HEK293 (cell line): ENCODE data around the gene PER1.

ENCODE experiments used
- CTCF ChIA-PET: fragments of 350-600 bp; formaldehyde crosslinking; extraction: SDS; loops from one replicate; lab custom pipeline; 2021; ENCODE audit warnings: antibody characterized with exemption; lab: Yijun Ruan, JAX
- POLR2A ChIA-PET: fragments of 300-600 bp; formaldehyde crosslinking; extraction: SDS; loops from one replicate; lab custom pipeline; 2020; ENCODE audit warnings: antibody characterized with exemption, inconsistent platforms; lab: Yijun Ruan, JAX
- H3K27ac ChIP-seq: fragments of 200-500 bp; sonication (Bioruptor generic); 2 replicates; pipeline ENCODE4 v1.5.1; 2014; ENCODE audit warnings: low read depth, low read length, control low read depth, inconsistent platforms; ENCODE audit errors: extremely low read depth
- H3K36me3 ChIP-seq, 2 experiments: fragments of 200-500 bp in 1 of 2; sonication (Bioruptor generic) in 1 of 2; 1 replicate in 1 of 2; 2 replicates in 1 of 2; pipeline ENCODE4 v1.5.1; 2014 to 2017; ENCODE audit warnings: inconsistent platforms in 2 of 2, low read length in 2 of 2; ENCODE audit not compliant: control insufficient read depth in 2 of 2, insufficient read depth in 1 of 2
- H3K4me1 ChIP-seq: fragments of 200-500 bp; sonication (Bioruptor generic); 2 replicates; pipeline ENCODE4 v1.5.1; 2014; ENCODE audit warnings: mild to moderate bottlenecking, low read length, inconsistent platforms; ENCODE audit not compliant: control insufficient read depth, insufficient read depth
- H3K4me3 ChIP-seq: 2 replicates; pipeline ENCODE4 v1.5.1; 2011; ENCODE audit warnings: low read depth, mild to moderate bottlenecking, control low read depth, low read length, moderate library complexity
- H3K9me3 ChIP-seq: fragments of 200-500 bp; sonication (Bioruptor generic); 2 replicates; pipeline ENCODE4 v1.5.1; 2014; ENCODE audit warnings: low read depth, low read length, inconsistent platforms; ENCODE audit not compliant: control insufficient read depth, insufficient read depth
- EGR2 ChIP-seq: fragments of 450-650 bp; formaldehyde crosslinking; IDR thresholded peaks from 2 replicates; pipeline ENCODE4 v1.5.1; 2016; ENCODE audit warnings: low read depth, missing biosample characterization, missing genetic modification characterization
- GLI4 ChIP-seq: fragments of 450-650 bp; formaldehyde crosslinking; IDR thresholded peaks from 2 replicates; pipeline ENCODE4 v1.5.1; 2016; ENCODE audit warnings: missing biosample characterization, missing genetic modification characterization
- PRDM4 ChIP-seq: fragments of 450-650 bp; formaldehyde crosslinking; IDR thresholded peaks from 2 replicates; pipeline ENCODE4 v1.5.1; 2017; ENCODE audit warnings: missing biosample characterization, missing genetic modification characterization
- ZBTB7A ChIP-seq: fragments of 450-650 bp; formaldehyde crosslinking; IDR thresholded peaks from 2 replicates; pipeline ENCODE4 v1.5.1; 2016; ENCODE audit warnings: low read depth, missing biosample characterization, missing genetic modification characterization
- ZNF138 ChIP-seq: fragments of 450-650 bp; formaldehyde crosslinking; IDR thresholded peaks from 2 replicates; pipeline ENCODE4 v1.5.1; 2016; ENCODE audit warnings: missing biosample characterization, missing genetic modification characterization, borderline replicate concordance
- ZNF157 ChIP-seq: fragments of 450-650 bp; formaldehyde crosslinking; IDR thresholded peaks from 2 replicates; pipeline ENCODE4 v1.5.1; 2016; ENCODE audit warnings: missing biosample characterization, missing genetic modification characterization
- ZNF223 ChIP-seq: fragments of 450-650 bp; formaldehyde crosslinking; IDR thresholded peaks from 2 replicates; pipeline ENCODE4 v1.5.1; 2016; ENCODE audit warnings: missing biosample characterization, missing genetic modification characterization
- ZNF274 ChIP-seq, 2 experiments: fragments of 200-500 bp in 1 of 2; fragments of 450-650 bp in 1 of 2; sonication (Bioruptor generic) in 1 of 2; formaldehyde crosslinking in 1 of 2; IDR thresholded peaks; 2 replicates each; pipeline versions ENCODE4 v1.5.1 to v1.6.1; 2014 to 2016; ENCODE audit warnings: borderline replicate concordance in 1 of 2, inconsistent platforms in 1 of 2, low read length in 1 of 2, missing biosample characterization in 1 of 2, missing genetic modification characterization in 1 of 2
- ZNF324 ChIP-seq: fragments of 450-650 bp; formaldehyde crosslinking; IDR thresholded peaks from 2 replicates; pipeline ENCODE4 v1.5.1; 2016; ENCODE audit warnings: missing biosample characterization, missing genetic modification characterization
- ZNF391 ChIP-seq: fragments of 450-650 bp; formaldehyde crosslinking; IDR thresholded peaks from 2 replicates; pipeline ENCODE4 v1.5.1; 2016; ENCODE audit warnings: low read depth, missing biosample characterization, missing genetic modification characterization, borderline replicate concordance
- ZNF530 ChIP-seq: fragments of 450-650 bp; formaldehyde crosslinking; IDR thresholded peaks from 2 replicates; pipeline ENCODE4 v1.5.1; 2016; ENCODE audit warnings: low read depth, missing biosample characterization, missing genetic modification characterization
- ZNF629 ChIP-seq: fragments of 450-650 bp; formaldehyde crosslinking; IDR thresholded peaks from 2 replicates; pipeline ENCODE4 v1.5.1; 2017; ENCODE audit warnings: missing biosample characterization, missing genetic modification characterization
- ZNF658 ChIP-seq: fragments of 450-650 bp; formaldehyde crosslinking; IDR thresholded peaks from 2 replicates; pipeline ENCODE4; 2016; ENCODE audit warnings: missing biosample characterization, missing genetic modification characterization
- ZNF664 ChIP-seq: fragments of 450-650 bp; formaldehyde crosslinking; IDR thresholded peaks from 2 replicates; pipeline ENCODE4 v1.5.1; 2016; ENCODE audit warnings: missing biosample characterization, missing genetic modification characterization
- ZNF776 ChIP-seq: fragments of 450-650 bp; formaldehyde crosslinking; IDR thresholded peaks from 2 replicates; pipeline ENCODE4 v1.5.0; 2017; ENCODE audit warnings: missing biosample characterization, missing genetic modification characterization, borderline replicate concordance
- TF ChIP-seq, protein P1 (sequence below): fragments of 450-650 bp; formaldehyde crosslinking; IDR thresholded peaks from 2 replicates; pipeline ENCODE4 v1.5.1; 2016; ENCODE audit warnings: missing biosample characterization, missing genetic modification characterization
- TF ChIP-seq, protein P2 (sequence below): fragments of 450-650 bp; formaldehyde crosslinking; IDR thresholded peaks from 2 replicates; pipeline ENCODE4 v1.5.0; 2017; ENCODE audit warnings: missing biosample characterization, missing genetic modification characterization, borderline replicate concordance
- TF ChIP-seq, protein P3 (sequence below): fragments of 450-650 bp; IDR thresholded peaks from 2 replicates; pipeline ENCODE4 v1.5.1; 2018; ENCODE audit warnings: missing biosample characterization, missing genetic modification characterization

The PER1 gene

DNA sequence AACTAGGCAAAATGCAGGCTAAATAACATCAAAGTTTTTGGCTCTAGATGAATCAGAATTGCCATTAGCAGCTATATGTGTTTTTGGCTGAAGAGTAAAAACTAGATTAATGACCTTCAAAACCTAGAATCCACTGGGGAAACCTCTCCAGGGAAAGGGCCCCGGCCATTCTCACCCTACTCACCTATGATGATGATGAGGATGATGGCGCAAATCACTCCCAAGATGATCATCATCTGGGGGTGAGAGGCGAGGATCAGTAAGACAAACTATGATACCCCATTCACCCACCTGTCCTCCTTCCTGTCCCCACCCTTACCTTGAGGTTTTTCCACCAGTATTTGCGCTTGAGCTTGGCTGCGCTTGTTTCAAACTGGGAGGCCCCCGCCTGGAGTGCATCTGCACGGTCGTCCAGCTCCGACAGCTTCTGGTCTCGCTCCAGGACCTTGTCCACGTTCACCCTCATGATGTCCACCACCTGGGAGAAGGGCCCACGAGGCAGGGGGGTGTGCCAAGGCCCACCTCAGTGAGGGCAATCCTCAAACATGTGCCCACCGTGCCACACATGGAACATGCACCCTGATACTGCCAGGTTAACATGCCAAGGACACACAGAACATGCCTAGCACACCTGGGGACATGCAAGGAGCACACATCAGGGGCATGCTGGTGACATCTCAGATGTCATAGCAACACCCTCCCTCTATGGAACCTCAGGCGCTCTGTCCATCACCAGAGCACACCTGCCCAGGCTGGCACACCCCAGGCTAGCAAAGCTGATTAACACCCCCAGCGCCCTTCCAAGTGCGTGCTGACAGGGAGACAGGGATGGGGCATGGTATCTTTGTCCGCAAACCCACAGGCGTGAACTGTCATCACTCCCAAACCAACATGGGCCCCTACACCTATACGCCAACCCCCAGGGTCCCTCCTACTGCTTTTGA, 9.4 kb upstream of the PER1 start:
- ChIA-PET POLR2A (interaction anchor here (0.6 to 2.2 kb wide), 4 partner anchors 12 to 86 kb away, joined by 3 to 7 read pairs (median 3); partner anchors contain the start of gene CTC1), CTCF (interaction anchor here (0.5 to 7.3 kb wide), 9 partner anchors 12 to 104 kb away, joined by 3 to 91 read pairs (median 4); no protein-coding TSS in a partner anchor)
- H3K9me3 ChIP-seq: no peaks in the 10 kb centered on the region
- H3K4me3 ChIP-seq: peak overlapping the region; percentile 89
- TF ChIP-seq ZNF138: no peak
- no peak for TF ChIP-seq ZNF776
- TF ChIP-seq, protein P1, sequence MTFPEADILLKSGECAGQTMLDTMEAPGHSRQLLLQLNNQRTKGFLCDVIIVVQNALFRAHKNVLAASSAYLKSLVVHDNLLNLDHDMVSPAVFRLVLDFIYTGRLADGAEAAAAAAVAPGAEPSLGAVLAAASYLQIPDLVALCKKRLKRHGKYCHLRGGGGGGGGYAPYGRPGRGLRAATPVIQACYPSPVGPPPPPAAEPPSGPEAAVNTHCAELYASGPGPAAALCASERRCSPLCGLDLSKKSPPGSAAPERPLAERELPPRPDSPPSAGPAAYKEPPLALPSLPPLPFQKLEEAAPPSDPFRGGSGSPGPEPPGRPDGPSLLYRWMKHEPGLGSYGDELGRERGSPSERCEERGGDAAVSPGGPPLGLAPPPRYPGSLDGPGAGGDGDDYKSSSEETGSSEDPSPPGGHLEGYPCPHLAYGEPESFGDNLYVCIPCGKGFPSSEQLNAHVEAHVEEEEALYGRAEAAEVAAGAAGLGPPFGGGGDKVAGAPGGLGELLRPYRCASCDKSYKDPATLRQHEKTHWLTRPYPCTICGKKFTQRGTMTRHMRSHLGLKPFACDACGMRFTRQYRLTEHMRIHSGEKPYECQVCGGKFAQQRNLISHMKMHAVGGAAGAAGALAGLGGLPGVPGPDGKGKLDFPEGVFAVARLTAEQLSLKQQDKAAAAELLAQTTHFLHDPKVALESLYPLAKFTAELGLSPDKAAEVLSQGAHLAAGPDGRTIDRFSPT (tag by site-specific recombination): peak; percentile 47; the same call in 1 of the 2 replicates
- TF ChIP-seq, protein P2, sequence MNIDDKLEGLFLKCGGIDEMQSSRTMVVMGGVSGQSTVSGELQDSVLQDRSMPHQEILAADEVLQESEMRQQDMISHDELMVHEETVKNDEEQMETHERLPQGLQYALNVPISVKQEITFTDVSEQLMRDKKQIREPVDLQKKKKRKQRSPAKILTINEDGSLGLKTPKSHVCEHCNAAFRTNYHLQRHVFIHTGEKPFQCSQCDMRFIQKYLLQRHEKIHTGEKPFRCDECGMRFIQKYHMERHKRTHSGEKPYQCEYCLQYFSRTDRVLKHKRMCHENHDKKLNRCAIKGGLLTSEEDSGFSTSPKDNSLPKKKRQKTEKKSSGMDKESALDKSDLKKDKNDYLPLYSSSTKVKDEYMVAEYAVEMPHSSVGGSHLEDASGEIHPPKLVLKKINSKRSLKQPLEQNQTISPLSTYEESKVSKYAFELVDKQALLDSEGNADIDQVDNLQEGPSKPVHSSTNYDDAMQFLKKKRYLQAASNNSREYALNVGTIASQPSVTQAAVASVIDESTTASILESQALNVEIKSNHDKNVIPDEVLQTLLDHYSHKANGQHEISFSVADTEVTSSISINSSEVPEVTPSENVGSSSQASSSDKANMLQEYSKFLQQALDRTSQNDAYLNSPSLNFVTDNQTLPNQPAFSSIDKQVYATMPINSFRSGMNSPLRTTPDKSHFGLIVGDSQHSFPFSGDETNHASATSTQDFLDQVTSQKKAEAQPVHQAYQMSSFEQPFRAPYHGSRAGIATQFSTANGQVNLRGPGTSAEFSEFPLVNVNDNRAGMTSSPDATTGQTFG: no peak
- no peak for TF ChIP-seq ZNF324 (tag by site-specific recombination)
- TF ChIP-seq EGR2: no peak
- no peak for TF ChIP-seq ZNF530
- no peak for TF ChIP-seq PRDM4 (tag by site-specific recombination)
- no peak for TF ChIP-seq ZNF274 (IDR thresholded peaks at IDR 0.05; ENCODE audit: low read length)
- TF ChIP-seq ZNF274 (tag by site-specific recombination; IDR thresholded peaks at IDR 0.05; ENCODE audit: borderline replicate concordance): no peak
- no peak for TF ChIP-seq ZNF629 (tag by site-specific recombination)
- no peak for TF ChIP-seq ZBTB7A (tag by site-specific recombination)
- no peak for TF ChIP-seq ZNF157
- TF ChIP-seq GLI4: 0 out of 2 replicates have a peak, but pooled peaks have one; percentile 12
- TF ChIP-seq ZNF223 (tag by site-specific recombination): no peak
- no peak for TF ChIP-seq ZNF664 (tag by site-specific recombination)
- TF ChIP-seq ZNF391: no peak
- TF ChIP-seq, protein P3, sequence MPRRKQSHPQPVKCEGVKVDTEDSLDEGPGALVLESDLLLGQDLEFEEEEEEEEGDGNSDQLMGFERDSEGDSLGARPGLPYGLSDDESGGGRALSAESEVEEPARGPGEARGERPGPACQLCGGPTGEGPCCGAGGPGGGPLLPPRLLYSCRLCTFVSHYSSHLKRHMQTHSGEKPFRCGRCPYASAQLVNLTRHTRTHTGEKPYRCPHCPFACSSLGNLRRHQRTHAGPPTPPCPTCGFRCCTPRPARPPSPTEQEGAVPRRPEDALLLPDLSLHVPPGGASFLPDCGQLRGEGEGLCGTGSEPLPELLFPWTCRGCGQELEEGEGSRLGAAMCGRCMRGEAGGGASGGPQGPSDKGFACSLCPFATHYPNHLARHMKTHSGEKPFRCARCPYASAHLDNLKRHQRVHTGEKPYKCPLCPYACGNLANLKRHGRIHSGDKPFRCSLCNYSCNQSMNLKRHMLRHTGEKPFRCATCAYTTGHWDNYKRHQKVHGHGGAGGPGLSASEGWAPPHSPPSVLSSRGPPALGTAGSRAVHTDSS (tag by site-specific recombination): peak; percentile 66; the same call in 1 of the 2 replicates
- no peak for TF ChIP-seq ZNF658 (tag by site-specific recombination)
- H3K27ac ChIP-seq: peak overlapping the region; percentile 96
- H3K4me1 ChIP-seq: peaks cover 24% of the 10 kb centered on the region
- H3K36me3 ChIP-seq: peaks cover 15 to 34% of the 10 kb centered on the region in 2 experiments; a peak in 2 of 3 replicates
